GM18502 (cell line): Measurements from ENCODE around the gene MAN1C1.

Experiments
- ATAC-seq: cut with Tn5 transposase; IDR thresholded peaks from one replicate; pipeline ENCODE4 v1.9.1; 2021; ENCODE audit warnings: mild to moderate bottlenecking; ENCODE audit not compliant: unreplicated experiment, poor library complexity

MAN1C1 gene

DNA sequence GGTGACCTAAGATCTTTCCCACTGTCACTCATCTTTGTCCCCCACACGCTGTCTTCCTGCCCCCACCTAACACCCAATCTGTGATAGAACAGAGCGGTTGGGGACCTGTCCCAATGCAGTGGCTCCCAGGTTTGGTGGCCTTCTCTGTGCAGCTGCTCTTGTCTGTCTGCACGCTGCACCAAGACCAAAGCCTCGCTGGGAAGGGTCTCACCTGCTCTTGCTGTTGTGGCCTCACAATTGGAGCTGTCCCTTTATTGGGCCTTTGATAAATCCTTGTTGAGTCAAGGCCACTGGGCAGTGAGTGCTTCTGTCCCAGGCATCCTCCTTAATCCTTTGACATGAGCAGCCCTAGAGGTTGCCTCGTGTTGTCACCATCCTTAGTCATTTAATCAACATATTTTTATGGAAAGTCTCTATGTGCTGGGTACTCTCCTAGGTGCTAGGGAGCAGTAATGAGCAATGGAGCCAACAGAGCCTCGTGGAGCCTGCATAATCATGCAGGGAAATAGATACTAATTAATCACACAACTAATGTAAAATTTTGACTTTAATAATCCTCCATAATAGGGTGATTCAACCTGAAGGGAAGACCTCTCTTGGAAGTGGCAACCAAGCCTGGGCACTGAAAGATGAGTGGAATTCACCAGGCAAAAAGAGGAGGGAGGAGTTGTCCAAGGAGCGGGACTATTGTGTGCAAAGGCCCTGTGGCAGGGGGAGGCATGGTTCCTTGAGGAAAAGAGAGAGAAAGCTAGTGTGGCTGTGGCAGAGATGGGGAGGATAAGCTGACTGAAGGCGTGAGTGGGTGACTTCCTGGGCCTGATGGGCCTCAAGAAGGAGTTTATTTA, 57.6 kb downstream of the MAN1C1 start:
- ATAC-seq, result no peak

DNA sequence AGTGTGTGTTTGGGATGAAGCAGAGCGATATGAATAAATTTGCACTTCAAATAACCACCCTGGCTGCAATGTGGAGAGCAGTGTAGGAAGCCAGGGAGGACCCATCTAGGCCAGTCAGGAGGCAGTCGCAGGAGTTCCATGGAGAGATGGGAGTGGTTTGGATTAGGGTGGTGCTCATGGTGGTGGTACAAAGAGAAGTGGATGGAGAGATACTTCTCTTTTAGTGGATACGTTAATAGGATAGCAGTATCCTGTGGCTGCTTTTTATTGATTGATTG, 58.2 kb downstream of the MAN1C1 start:
- ATAC-seq, result no peak

DNA sequence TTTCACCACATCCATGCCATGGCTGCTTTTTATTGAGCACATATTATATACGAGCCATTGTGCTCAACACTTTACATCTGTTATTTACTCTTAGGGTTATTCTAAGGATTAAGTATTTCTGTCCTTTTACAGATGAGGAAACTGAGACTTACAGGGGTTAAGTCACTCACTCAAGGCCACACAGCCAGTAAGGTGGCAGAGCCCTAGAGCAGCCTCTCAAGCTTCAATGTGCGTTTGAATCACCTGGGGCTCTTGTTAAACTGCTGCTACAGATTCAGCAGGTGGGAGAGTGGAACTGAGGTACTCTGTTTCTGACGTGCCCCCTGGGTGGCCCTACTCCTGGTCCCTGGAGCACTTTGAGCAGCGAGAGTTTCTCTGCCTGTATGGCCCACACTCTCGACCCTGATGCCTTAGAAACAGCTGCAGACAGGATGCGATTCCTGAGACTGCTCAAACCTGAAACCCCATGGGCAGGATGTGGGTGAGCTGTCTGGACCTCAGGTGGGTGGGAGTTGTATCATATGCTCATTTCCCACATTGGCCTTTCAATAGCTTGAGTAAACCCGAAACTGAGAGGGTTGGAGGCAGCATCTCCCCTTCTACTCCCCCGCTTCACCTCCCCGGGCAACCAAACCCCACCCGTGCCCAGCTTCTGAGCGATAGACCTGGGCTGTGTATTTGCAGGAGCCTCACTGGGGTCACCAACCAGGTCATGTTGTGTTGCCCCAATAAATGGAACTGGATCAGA, 59.3 kb downstream of the MAN1C1 start:
- ATAC-seq, result peak; percentile 96

DNA sequence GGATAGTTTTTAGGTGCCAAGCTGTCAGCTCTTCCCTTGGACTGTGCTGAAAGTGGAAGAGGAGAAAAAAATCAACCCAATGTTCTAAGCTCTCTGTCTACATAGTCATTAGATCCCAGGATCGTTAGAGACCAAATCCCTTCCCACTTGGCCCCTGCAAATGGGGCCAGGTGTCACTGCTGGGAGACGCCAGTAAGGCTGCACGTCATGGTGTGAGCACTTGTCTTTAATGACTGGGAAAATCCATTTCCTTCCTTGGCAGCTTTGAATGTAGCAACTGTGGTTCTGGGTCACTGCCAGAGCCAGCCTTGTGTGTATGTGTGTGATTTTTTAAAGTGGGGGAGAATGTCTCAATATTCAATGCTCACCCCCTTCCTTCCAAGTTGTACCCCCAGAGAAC, 59.9 kb downstream of the MAN1C1 start:
- peak; percentile 4 for ATAC-seq

DNA sequence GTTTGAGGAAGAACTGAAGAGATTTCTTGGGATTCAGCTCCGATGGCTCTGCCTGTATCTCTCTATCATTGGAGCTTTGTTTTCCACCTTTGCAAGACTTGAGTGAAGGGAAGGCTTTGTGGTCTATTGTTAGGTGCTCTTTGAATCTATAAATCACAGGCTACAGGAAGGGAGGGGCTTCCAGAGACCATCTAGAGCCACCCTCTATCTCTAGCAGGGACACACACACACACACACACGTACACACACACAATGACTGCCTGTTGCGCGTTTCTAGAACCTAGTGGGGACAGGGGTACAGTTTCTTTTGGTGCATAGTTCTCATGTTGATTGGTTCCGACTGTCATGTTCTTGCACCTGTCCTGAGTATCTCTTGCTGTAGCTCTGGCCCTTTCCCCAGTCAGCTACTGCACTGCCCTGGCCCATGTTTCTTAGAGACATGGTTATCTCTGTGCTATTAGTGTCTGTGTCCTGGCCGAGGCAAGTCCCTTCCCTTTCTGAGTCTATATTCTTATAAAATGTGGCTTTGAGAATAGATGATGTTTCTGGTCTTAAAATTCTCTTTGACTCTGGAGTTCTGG, 60.7 kb downstream of the MAN1C1 start:
- no peak for ATAC-seq

DNA sequence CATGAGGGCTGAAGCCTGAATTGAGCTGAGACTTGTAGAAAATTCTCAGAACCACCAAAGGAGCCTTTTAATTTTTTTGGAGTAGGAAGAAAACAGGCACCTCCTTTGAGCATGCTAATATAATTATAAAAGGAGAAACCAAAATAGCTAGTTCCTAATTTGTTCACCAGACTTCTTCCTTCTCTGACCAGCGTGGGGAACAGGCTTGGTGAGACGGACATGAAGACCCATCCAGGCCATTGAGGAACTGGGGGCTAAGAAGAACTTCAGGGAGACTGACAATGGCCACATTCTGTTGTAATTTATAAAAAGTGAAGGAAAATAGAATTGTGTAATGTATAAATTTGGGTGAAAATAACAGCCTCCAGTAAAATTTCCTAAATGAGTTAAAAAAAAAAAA, 62.6 kb downstream of the MAN1C1 start:
- ATAC-seq, result no peak

DNA sequence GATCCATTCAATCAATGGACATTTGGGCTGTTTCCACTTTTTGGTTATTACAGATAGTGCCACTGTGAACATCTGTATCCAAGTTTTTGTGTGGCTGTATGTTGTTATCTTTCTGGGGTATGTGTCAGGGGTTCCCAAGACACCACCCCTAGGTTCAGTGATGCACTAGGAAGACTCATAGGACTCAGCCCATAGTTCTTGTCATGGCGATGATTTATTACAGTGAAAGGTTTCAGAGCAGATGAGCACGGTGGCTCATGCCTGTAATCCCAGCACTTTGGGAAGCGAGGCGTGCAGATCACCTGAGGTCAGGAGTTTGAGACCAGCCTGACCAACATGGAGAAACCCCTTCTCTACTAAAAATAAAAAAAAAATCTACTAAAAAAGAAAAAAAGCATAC, 64.1 kb downstream of the MAN1C1 start:
- no peak for ATAC-seq

DNA sequence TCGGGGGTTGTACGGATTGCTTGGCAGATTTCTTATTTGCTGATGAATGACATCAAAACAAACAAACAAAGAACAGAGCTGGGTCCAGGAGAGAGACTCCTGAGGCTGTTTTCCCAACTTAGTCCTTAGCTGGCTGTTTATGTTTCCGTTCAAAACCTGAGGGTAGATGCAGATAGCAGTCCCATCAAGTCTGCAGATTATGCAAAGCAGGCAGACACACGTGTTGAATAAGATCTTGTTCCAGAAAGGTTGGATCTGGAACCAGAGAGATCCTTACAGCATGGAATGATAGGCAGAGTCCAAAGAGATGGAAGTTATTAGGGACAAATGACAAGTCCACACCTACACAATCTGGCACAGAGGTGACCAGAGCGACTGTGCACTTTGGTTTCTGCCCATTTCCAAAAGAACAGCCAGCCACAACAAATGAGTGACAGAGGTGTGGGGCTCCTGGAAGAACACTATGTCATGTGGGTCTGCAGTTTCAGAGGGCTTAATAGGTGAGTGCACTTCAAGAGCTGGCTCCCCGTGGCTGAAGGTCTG, 65.5 kb downstream of the MAN1C1 start:
- ATAC-seq, result no peak

DNA sequence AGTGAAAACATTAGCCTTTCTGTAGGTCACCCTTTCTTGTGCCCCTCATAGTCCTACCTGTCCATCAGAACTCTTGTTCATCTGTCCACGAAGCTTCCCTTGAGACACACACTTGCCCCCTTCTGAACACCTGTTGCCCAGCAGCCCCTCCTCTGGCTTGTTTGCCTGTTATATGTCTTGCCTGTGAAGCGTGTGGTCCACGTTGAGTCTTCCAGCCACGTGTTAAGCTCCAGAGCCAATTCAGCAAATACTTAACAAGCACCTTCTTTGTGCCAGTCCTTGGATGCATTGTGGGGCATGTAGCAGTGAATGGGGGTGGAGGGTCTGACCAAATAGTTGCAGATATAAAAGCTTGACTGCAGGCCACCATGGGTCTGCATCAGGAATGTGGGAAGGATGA, 66.6 kb downstream of the MAN1C1 start:
- ATAC-seq, result no peak

DNA sequence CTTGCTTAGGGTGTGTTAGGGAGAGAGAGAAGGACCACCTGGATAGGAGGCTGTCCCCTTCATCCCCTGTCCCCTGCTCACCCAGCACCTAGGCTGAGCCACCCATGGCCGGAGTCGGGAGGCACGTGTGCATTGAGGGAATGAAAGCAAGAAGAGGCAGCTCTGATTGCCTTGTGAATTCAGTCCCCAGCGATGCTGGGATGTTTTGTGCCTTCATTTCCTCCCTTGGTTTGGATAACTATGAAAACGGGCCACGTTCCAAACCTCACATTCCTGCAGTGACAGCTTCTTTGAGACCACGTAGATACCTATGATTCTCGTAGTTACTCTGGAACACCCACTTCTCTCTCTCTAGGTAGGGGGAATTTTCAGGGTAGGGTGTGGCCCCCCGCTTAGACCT, 67.1 kb downstream of the MAN1C1 start:
- ATAC-seq, result no peak

DNA sequence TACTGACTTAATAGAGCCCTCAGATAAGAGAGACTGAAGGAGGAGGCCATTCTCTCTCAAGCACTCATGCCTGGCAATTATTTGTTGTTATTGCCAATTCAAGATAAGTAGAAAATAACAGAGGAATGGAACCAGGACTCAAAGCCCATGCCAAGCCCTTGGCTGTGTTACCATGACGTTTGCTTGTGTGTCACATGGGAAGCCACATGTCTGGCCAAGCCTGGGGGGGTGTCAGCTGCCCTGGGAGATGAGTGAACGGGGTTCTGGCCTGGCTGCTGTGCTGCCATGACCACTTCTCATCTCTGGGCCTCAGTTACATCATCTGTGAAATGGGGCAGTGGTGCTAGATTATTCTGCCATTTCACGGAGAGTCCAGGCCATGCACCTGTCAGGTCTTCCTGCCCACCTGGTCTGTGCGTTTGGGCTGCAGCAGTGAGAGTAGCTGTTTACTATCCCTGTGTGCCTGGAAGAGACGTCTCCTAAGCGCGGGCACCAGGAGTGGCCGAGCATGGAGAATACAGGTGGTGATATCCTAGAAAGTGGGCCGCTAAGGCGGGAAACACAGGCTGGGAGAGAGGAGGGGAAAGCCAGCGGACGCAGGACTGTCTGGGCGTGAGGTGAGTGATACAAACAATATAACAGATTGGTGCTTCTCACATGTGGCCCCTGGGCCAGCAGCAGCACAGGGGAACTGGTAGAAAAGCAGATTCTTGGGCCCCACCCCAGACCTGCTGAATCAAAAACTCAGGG, 67.8 kb downstream of the MAN1C1 start:
- ATAC-seq, result no peak

DNA sequence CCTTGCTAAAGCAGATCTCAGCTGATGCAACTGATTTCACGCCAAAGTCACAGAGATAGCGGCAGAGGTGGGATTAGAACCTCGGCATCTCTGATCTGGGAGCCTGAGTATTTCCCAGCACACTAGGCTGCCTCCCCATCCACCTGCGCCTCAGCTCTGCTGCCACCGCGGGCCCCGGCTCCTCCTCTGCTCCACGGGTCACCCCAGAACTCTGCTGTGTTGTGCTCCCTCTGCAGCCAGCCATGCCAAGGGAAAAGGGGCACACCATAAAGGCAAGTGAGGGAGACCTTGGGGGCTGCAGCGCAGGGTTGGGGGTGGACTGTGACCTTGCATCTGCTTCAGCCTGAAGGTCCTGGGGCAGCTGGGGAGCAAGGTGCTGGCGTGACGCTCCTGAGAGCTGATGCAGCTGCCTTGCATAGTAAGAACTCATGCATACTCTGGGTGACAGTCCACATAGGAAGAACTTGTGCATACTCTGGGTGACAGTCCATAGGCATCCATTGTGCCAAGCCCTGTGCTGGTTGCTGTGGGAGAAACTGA, 68.7 kb downstream of the MAN1C1 start:
- ATAC-seq, result no peak

DNA sequence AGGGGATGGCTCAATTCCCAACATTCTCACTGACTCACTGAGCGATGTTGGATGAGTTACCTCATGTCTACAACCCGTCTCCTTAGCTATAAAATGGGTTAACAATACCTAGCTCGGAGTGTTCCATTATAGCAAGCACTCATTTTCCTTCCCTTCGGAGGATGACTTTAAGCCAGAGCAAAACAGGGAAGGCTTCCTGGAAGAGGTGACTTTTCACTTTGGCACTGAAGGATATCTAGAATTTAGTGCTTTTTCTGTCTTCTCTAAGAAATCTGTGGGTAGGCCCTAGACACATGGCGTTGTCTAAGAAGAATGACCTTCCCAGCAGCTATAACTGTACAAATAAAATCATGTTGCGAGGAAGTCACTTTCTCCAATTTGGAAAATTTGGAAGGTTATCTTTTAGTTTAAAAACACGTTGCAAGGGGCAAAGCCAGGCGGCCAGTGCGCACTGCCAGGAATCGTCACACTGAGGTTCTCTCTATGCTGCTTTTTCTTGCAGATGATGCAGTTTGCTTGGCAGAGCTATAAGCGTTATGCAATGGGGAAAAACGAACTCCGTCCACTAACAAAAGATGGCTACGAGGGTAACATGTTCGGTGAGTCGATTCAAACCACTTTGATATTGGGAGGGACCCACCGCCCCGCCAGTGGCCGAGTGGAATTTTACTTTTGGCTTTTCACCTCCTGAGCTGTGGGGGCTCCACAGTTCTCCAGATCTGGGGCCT, 69.5 kb downstream of the MAN1C1 start:
- ATAC-seq, result no peak

DNA sequence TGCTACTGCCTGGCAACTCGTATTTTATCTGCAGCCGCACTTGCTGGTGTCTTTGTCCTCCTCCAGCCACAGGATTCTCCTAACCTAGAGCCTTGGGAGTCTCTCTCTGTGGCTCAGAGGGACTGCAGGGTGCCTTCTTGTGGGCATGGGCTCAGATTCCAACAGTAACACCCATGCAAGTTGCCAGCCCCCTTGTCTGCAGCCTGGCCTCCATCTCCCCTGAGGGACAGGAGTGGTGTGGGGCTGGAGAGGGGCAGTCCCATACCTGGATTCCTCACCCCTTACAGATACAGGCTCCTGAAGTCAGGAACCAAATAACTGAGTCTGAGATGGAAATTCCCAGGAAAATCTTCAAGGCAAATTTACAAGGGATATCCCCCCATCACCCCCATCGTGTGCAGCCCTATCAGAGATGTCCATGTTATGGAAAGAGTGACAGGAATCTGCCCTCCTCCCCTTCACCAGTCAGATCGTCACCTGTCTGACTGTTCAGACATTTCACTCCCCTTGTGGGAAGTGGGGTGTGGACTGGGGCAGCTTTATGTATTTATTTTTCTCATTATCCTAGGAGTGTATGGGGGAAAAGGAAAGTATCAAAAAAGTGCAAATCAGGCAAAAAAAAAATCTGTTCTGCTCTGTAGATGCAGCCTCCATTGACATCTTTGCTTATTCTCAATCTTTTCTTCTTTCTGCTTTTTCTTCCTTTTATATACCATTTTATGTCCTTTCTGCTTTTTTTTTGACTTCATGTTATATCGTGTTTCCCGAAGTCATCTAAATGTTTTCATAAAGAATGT, 70.8 kb downstream of the MAN1C1 start:
- ATAC-seq, result no peak

DNA sequence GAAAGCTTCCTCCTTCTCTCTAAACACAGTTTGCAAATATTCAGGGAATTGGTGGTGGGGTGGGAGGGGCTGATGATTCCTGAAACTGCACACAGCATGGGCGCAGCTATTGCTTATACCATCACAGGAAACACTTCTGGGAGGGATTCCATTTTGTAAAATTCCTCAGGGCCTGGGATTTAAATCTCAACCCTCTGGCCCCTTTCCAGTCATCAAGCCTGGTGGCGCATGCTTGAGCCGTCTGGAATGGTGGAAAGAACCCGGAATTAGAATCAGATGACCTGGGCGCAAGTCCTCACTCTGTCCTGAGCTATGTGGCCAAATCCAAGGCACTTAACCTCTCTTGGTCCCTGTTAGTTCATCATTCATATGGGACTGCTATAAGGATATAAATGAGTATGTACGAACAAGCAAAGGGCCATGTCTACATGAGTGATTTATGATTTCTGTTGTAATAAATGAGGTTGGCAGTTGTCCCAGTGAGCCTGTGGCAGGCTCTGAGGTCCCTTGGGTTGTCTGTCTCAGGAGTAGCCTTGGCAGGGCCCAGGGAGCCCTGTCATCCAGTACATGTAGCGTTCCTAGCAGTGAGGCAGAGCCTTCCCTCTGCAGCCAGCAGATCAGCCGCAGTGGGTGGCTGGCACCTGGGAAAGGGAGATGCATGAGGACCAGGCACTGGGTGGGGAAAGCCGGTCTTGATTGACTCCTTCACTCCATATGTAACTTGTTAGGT, 72.0 kb downstream of the MAN1C1 start:
- ATAC-seq, result no peak

DNA sequence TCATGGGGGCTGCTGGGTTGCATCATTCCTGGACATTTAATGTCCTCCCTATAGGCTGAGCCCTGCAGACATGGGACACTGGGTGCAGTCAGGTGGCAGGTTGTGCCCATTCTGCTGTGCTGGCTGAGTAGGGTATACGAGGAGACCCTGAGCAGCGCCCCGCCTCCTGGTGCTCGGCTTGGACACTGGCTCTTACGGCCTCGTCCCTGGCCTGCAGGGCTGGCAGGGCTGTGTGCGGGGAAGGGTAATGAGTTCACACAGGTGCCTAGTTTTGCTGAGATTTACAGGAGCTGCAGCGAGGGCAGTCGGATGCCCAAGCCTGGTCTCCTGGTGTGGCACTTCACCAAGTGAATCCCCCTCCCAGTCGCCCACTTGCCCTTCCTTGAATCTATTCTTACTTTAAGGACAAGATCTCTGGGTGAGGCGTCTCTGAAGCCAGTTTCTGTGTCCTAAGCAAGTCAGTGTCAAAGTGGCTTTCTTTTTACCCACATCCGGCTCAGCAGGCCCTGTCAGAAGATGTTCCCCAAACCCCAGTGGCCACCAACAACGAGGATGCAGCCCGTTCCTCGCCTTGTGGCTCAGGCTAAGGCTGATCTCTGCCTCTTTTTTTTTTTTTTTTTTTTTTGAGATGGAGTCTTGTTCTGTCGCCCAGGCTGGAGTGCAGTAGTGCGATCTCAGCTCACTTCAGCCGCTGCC, 73.2 kb downstream of the MAN1C1 start:
- no peak for ATAC-seq

DNA sequence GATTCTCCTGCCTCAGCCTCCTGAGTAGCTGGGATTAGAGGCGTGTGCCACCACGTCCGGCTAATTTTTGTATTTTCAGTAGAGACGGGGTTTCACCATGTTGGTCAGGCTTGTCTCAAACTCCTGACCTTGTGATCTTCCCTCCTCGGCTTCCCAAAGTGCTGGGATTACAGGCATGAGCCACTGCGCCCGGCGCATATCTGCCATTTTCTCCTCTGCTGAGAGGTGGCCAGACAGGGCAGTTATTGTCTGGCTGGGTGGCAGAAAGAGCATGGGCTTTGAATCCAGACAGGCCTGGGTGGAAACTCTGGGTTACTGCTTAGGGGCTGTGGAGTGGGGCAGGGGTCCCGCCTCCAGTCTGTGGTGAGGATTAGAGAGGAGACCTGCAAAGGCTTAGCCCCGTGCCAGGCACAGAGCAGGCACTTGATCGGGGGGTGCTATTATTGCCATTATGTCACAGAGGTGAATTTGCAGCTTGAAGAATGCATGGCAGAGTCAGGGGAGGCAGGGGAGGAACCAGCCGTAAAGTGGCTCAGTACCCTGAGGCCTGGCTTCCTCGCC, 73.9 kb downstream of the MAN1C1 start:
- no peak for ATAC-seq
